GM21381 (cell line): ENCODE measurements around the gene PCBP3.
"Not testable (repeated sequence)": the region's sequence is repeated elsewhere in the genome, so short reads cannot be mapped to it uniquely, and the experiment has no call there.

Experiments used
- ATAC-seq: cut with Tn5 transposase; IDR thresholded peaks from one replicate; pipeline ENCODE4 v1.9.1; 2021; ENCODE audit warnings: mild to moderate bottlenecking, moderate library complexity; ENCODE audit not compliant: unreplicated experiment

Gene PCBP3

GRCh38 chr21:45643021-45643980 lies at the start of gene PCBP3:
PCBP3 (plus strand) TSS chr21:45643725; CDS start chr21:45850086, 206,361 bp downstream.
- ATAC-seq, result peak; percentile 71

DNA sequence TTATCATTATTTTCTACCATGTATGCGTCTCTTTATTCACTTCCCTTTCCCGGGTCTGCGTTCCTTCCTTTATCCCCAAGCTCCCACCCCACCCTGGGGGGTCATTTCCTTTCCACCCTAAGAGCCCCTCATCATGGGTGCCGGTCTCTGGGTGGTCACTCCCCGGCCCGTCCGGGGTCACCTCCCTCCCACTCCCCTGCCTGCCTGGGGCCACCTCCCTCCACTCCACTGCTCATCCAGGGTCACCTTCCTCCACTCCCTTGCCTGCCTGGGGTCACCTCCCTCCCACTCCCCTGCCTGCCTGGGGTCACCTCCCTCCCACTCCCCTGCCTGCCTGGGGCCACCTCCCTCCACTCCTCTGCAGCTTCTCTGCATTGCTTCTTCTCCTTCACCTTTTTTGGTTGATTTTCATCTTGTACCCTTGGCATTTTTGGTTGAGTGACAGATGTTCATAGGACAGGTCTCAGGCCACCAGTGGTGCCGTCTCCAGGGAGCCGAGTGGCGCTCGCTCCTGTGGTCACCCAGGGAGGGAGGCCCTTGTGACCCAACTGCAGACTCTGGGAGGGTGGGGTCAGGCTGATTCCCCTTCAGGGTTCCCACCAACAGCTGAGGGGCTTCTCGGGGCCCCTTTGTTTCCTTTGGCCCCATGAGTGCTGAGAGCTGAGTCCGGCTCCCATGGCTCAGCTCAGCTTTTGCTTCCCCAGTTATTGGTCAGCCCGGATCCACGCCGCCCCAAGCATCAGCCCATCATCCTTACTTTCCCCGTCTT lies 48.6 kb upstream of the PCBP3 start:
- ATAC-seq, result no peak

- ATAC-seq, result no peak
These were observed 47.8 kb upstream of the PCBP3 start for GRCh38 chr21:45595574-45596295.

- ATAC-seq, result no peak
These were observed 46.7 kb upstream of the PCBP3 start for GRCh38 chr21:45596704-45597318.

DNA sequence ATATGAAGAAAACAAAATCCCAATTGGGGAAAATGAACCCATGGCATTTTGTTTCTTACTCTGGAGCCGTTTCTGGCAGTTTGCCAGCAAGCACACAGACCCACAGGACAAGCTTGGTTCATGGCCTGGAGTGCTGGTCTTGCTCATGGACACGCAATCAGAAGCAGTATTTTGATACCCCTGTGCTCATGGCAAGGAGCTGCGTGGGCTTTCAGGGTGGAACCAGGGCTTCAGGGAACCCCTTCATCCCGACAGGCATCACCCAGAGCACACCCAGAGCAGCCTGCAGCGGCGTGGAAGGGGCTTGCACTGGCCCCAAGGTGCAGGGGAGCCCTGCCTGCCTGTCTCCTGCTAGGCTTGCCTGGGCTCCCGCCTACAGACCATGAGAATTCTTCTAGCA lies 45.4 kb upstream of the PCBP3 start:
- no peak for ATAC-seq

DNA sequence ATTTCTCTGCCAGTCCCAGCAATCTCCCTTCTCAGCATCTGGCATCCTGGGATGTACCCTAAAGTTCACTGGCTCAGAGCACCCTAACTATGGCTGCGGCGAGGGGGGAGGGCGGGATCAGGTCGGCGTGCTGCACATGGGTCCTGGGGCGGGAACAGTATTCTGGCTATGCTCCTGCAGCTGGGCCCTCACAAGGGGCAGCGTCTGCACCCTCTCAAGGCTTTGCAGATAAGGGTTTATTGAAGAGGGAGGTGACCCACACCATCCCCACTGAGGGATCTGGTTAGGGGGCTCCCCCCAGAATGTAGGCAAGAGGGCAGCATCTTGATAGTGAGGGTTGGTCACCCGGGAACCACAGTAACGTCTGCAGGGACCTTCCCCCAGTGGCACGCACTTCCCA lies 44.9 kb upstream of the PCBP3 start:
- no peak for ATAC-seq

DNA sequence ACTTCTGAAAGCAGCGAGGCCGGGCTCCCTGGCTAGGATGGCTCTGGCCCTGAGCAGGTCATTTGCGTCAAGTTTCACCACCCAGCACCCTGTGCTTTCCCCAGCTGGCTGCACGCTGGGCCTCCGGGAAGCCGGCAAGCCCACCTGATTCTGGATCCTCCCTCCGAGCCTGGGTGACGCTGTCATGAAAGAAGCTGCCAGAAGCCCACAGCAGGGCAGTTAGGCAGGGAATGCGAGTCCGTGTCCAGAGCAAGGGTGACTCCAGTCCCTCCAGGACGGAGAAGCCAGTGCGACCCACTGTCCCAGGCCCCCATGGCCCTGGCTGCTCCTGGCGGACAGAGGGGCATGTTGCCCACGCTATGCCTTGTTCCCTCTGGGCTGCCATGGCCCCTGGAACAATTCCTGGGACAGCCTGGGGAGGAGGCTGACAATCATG lies 44.4 kb upstream of the PCBP3 start:
- no peak for ATAC-seq

- no peak for ATAC-seq
These were observed 43.3 kb upstream of the PCBP3 start for GRCh38 chr21:45600248-45600647.

DNA sequence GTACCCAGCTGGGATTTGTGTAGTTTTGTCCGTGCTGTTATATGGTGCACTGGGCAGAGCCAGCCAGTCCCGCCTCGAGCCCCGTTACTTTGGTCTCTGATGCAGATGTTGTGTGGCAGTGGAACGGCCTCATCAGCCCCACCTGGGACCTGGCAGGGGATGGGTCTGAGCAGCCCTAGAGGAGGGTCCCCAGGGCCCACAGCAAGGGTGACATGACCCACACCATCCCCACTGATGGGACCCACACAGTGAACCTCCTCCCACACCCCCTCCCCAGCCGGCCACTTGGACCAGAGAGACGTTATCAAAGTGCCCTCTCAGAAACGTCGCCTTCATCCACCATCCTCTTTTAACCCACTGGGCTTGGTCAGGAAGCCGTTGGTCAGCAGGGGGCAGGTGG lies 42.0 kb upstream of the PCBP3 start:
- ATAC-seq, result no peak

GRCh38 chr21:45602106-45602505 lies 41.4 kb upstream of the PCBP3 start:
- no peak for ATAC-seq

- no peak for ATAC-seq
These were observed 40.0 kb upstream of the PCBP3 start for GRCh38 chr21:45603481-45603880.

DNA sequence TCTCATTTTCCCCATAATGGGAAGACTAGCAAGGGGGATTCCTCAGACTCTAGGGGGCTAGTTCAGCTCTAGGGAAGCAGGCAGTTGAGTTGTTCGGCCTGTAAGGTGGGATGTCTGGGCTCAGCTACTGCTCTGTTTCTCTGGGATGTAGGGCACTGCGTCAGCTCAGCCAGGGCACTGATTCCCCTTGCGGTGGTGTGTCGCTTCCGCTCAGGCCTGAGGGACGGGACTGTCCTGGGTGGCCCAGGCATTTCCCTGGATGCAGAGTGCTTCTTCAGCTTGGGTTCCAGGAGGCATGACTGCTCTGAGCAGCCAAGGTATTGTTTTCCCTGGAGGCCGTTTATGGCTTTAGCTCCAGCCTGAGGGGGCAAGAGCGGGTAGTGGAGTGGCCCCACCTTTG lies 38.8 kb upstream of the PCBP3 start:
- not testable (repeated sequence) for ATAC-seq

DNA sequence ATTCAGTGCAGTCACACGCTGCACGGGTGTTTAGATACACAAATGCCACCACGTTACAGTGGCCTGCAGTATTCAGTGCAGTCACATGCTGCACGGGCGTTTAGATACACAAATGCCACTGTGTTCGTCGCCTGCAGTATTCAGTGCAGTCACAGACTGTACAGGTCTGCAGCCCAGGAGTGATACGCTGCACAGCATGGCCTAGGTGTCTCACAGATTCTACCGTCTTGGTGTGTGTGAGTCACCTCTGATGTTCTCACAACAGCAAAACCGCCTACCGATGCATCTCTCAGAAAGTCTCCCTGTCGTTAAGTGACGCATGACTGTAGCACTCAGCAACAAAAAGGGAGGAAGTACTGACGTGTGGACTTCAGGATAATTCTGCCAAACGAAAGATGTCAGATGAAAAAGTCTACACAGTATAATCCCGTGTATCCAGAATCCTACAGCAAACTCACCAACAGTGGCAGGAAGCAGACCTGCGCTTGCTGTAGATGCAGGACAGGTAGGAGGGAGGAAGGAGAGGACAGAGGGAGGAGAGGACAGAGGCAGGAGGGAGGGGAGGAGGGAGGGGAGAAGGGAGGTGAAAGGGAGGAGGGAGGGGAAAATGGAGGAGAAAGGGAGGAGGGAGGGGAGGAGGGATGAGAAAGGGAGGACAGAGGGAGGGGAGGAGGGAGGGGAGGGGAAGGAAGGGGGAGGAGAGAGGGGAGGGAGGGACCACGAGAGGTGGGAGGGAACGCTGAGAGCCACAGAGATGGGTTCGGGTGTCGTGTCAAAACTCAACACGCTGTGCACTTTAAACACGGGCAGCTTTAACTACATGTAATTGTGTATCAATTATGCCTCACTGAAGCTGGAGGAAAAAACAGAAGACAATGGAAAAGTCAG lies 36.3 kb upstream of the PCBP3 start:
- no peak for ATAC-seq

DNA sequence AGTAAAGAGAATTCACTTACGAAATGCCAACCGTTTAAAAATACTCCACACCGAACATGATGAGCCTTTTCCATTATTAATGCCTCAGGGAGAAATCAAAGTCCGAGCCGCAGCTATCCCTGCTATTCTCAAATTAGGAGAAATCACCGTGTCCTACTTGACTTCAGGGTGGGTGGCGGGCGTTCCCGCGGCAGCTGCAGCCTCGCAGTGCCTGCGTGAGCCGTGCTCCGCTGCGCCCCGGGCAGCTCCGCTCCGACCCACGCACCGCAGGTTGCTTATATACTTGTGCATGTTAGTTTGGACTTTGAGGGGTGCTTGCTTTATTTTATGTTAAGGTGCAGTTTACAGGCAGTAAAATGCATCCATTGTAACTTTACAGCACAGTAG lies 35.6 kb upstream of the PCBP3 start:
- no peak for ATAC-seq

DNA sequence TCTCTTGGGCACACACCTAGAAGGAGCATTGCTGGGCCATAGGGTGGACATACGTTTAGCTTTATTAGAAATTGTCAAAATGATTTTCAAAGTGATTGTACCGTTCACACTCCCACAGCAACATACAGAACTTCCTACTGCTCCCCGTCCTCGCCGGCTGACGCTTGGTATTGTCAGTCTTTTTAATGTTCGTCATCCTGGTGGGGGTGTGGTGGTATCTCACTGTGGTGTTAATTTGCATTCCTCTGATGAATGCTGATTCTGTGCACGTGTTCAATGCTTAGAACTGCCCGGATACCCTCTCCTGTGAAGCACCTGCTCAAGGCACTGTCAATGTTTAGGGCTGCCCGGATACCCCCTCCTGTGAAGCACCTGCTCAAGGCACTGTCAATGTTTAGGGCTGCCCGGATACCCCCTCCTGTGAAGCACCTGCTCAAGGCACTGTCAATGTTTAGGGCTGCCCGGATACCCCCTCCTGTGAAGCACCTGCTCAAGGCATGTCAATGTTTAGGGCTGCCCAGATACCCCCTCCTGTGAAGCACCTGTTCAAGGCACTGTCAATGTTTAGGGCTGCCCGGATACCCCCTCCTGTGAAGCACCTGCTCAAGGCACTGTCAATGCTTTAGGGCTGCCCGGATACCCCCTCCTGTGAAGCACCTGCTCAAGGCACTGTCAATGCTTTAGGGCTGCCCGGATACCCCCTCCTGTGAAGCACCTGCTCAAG lies 34.6 kb upstream of the PCBP3 start:
- not testable (repeated sequence) for ATAC-seq

DNA sequence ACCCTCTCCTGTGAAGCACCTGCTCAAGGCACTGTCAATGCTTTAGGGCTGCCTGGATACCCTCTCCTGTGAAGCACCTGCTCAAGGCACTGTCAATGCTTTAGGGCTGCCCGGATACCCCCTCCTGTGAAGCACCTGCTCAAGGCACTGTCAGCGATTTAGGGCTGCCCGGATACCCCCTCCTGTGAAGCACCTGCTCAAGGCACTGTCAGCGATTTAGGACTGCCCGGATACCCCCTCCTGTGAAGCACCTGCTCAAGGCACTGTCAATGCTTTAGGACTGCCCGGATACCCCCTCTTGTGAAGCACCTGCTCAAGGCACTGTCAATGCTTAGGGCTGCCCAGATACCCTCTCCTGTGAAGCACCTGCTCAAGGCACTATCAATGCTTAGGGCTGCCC lies 33.9 kb upstream of the PCBP3 start:
- ATAC-seq, result not testable (repeated sequence)

- ATAC-seq, result no peak
These were observed 32.2 kb upstream of the PCBP3 start for GRCh38 chr21:45611296-45611695.

DNA sequence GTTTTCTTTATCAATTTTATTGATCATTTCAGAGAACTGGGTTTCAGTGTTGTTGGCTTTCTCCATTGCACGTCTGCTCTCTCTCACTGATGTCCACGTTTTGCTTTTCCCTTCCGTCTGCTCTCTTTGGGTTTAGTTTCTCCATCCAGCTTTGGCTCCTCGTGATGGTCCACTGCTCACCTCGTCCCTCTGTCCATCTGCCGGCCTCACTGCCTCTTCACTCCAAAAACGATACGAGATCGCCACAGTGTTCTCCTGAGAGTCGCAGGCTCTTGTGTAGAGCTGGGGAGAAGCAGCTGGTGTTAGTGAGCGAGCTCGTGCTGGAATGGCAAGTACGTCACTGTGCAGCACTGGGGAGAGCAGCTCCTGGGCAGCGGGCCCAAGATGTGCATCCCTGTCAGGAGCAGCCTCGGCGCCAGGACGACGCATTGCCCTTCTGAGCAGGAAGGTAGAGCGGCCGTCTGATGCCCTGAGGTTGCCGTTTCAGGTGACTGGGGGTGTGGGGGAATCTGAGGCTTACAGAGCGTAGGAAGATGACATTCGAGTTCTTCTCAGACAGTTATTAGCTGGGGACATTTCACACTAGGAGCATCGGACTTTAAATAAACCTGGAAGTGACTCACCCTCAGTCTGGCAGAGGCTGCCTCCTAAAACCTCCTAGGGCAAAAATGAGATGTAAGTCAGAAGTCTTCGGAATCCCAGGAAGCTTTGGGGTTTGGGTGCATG lies 31.4 kb upstream of the PCBP3 start:
- no peak for ATAC-seq

GRCh38 chr21:45612665-45613019 lies 30.9 kb upstream of the PCBP3 start:
- not testable (repeated sequence) for ATAC-seq
